Mammary epithelial cell (primary cell): ENCODE measurements around the gene MAML3.

Experiments used
- CTCF ChIP-seq, 2 donors: IDR thresholded peaks in 1 of 2; conservative IDR thresholded peaks in 1 of 2; 2 replicates each; pipeline ENCODE4 v1.5.1; 2011 to 2012; ENCODE audit warnings: inconsistent platforms in 2 of 2, low read length in 2 of 2, mild to moderate bottlenecking in 2 of 2, control low read depth in 1 of 2, low read depth in 1 of 2; ENCODE audit not compliant: insufficient read depth in 1 of 2; ENCODE audit errors: extremely low read depth in 1 of 2
- EZH2 ChIP-seq: IDR thresholded peaks from 2 replicates; pipeline ENCODE4 v1.6.1; 2012; ENCODE audit warnings: low read length, inconsistent platforms, borderline replicate concordance

GRCh38 chr4:139872274-139872673, 281.7 kb downstream of the MAML3 start:
- TF ChIP-seq CTCF (conservative IDR thresholded peaks at IDR 0.05 in 1 of 2, IDR thresholded peaks at IDR 0.05 in 1 of 2; ENCODE audit: extremely low read depth in 1 of 2, insufficient read depth in 1 of 2, low read depth in 1 of 2, low read length in 2 of 2) (no peak), EZH2 (no peak)
